Measurements from ENCODE around the gene MOV10.

MOV10 gene

GRCh38 chr1:112743174-112744008 lies 68.9 kb downstream of the MOV10 start:
- DNase-seq (ENCODE audit: low spot score): no peak

- no peak for DNase-seq (ENCODE audit: low spot score)
These were observed 69.6 kb downstream of the MOV10 start for GRCh38 chr1:112744009-112744578.

- no peak for DNase-seq (ENCODE audit: low spot score)
These were observed 73.9 kb downstream of the MOV10 start for GRCh38 chr1:112748396-112748795.

Data from germinal center (tissue), 1 donor.